Hippocampal formation (tissue), 2 donors: ENCODE results near the gene SEMA3E.
"Not testable (repeated sequence)": the region's sequence is repeated elsewhere in the genome, so short reads cannot be mapped to it uniquely, and the experiment has no call there.

Experiments used
- DNase-seq, 2 donors: peaks; one replicate each; lab custom pipeline; 2025; lab: John Stamatoyannopoulos, UW

Gene SEMA3E

DNA sequence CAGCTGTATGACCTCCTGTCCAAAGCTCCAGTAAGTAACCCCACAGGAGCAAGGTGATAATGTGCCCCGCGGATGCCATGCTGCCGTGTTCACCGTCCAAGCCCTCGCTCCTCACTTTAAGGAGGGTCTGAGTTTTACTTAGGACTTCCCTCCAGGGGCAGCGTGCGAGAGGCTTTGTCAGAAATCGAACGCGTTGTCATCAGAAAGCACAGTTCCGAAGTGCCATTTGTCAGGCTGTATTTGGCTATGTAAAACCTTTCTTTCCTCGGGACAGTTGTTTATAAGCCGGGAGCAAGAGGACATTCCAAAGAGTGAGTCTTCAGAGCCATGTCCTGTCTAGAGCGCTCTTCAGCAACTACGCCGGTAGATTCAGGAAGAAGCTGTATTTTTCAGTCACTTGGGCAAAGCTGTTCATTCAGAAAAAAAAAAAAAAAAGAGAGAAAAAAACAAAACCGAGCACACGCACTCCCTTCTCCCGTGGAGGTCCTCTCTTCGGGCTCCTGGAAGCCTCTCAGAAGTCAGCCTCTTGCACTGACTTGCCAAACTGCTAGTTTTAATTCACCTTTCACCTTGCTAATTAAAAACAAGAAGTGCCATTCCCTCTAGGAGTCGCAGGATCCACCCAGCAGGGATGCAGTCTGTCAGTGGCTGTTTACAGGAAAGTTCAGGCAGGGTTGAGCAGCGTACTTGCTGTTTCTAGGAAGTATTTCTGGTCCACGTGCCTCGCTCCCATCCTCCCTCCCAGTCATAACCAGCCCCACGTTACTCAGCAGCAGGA, at the start of gene SEMA3E:
SEMA3E (minus strand) TSS at position 676 of the 778 bp plus-strand sequence.
- no peak for DNase-seq

DNA sequence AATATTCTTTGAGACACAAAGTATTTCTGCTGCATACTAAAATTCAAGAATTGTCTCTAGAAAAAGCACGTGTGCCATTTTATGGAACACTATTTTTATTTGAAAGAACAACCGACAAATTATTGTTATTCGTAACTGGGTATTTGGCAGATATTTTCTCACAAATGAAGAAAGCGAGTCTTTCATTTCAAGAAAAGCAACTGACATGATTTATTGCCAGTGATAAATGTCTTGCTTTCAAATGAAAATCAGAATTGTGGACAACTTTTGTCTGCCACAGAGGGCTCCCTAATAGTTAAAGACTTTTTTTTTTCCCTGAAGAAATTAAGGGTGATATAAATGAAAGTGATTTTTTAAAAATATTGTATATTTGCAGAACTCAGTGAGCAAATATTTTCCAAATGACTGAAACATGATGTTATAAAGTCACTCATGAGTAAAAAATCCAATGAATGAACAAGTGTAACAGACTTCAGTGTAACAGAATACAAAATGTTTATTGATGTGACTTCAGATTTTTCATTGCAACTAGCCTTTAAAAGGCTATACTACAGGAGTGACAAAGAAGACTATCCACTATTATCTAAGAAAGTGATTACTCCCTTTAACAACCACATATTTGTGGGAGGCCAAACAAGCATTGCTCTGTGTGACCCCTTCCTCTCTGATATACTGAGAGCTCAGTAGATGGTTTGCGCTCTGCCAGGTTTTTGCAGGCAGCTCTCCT, 49.0 kb upstream of the SEMA3E start:
- DNase-seq = no peak

DNA sequence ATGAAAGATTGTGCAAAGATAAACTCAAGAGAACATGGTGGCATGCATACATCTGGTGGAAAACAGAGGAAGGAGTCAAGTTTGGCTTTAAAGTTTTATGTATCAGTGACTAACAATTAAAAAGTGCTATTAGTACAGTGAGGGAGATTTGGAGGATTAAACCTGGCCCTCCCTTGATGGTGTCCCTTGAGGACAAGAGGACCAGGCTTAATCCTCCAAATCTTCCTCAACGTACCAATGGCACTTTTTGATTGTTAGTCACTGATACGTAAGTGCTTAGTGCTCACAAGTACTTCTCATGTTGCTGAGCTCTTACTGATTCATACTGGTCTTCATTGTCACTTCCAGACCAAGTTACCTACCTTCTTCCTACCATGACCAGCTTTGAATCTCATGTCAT, 47.2 kb upstream of the SEMA3E start:
- DNase-seq = no peak

DNA sequence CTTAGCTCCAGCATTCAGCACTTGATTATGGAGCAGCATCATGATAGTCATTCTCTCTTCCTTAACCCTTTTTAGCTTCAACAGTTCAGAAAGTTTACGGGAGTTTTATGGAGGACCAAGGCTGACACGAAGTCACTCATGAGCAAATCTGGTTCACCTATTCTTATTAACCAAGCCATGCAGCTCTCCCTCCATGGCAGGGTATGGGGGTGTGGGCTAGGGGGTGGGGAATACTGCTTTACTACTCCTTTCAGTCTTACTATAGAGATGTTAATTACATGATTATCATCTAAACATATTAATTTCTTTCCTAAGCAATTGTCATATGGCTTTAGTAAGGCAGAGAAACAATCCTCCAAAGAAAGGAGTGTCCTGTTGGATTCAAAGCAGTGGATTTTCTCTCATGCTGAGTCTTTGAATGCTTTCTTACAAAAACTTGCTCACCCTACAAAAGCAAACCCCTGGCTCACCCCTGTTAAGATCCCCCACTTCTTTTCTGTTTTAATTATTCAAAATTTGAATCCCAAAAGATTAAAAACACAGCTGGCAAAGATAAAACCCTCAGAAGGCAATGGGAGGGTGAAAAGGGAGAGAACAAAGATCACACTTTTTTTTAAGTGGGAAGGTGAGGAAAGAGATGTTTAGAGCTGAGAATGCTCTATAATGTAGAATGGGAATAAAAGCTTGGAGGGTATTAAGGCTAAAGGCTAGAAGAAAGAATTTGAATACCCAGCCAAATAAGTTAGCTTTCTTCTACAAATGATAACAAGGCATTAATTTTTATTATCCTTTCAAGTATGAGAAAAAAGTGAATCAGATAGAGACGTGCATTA, 46.4 kb upstream of the SEMA3E start:
- no peak for DNase-seq

DNA sequence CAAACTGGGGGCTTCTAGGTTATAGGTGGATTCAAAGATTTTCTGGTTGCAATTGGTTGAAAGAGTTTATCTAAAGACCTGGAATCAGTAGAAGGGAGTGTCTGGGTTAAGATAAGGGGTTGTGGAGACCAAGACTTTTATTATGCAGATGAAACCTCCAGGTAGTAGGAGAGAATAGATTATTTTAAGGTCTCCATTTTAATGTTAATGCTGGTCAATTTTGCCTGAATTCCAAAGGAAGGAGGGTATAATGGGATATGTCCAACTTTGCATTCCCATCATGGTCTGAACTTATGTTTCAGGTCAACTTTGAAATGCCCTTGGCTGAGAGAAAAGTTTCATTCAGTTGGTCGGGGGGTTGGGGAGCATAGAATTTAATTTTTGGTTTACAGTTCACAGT, 44.3 kb upstream of the SEMA3E start:
- DNase-seq = no peak

DNA sequence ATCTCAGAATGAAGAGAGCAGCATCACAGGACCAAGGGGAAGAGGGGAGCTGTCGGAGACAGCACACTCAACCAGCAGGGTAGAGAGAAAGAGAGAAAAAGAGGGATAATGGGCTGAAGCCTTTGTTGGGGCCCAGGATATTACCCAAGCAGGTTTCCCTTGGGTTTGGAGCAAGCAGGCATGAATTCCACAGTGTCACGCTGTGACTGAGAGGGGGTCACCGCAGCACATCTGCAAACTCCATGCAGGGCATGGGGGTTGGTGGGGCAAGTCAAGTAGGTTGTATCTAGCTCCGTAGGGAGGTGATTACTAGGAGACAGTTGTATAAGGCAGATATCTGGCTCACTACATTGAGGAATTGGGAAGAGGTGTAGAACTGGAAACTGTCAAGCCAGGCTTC, 42.2 kb upstream of the SEMA3E start:
- DNase-seq = no peak

DNA sequence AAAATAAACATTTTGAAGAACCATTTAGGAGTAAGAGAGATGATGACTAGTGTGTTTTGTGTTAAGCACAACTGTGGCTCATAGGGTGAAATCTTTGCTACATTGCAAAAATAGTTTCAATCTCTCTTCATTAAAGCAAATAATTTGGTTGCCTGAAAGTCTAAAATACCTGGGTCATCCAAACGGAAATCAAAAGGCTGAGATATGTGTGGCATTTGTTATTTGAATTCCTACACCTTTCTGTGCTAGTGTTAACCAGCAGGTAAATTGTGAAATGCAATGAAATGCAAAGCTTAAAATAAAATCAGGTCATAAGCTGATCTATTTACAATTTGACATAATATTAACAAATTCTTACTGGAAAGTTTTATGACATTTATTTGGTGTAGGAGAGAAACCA, 40.9 kb upstream of the SEMA3E start:
- no peak for DNase-seq

DNA sequence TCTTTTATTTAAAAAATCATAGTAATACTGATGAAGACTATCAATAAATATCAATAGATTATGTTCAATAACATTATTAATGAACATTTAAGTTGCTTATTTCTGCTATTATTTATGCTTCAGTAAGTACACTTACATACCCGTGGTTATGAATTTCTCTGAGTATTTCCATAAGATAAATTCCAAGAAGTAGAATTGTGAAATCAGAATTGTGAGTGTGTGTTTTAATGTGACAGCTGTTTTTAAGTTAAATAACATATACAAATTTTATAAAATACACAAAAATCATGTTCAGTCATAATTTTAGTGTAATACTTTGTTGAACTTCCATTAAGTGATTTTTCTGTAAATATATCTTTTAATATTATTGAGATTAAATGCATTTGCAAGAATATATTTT, 37.5 kb upstream of the SEMA3E start:
- no peak for DNase-seq

DNA sequence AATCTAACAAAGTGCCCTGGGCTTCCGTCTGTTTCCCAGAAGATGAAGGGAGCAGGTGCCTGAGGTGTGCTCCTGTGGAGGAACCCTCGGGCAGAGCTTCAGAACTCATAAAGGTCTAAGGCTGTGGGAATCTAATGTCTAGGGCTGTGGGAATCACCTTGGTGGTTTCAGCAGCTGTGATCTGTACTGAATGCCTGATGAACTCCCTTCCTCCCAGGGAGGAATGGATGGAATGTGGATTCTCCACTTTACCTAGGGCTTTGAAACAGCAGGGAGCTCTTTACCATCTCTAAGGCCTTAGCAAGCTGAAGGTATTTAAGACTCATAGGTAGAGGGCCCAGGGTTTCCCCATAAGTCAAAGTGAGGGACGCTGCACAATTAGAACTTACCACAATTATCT, 36.0 kb upstream of the SEMA3E start:
- no peak for DNase-seq

DNA sequence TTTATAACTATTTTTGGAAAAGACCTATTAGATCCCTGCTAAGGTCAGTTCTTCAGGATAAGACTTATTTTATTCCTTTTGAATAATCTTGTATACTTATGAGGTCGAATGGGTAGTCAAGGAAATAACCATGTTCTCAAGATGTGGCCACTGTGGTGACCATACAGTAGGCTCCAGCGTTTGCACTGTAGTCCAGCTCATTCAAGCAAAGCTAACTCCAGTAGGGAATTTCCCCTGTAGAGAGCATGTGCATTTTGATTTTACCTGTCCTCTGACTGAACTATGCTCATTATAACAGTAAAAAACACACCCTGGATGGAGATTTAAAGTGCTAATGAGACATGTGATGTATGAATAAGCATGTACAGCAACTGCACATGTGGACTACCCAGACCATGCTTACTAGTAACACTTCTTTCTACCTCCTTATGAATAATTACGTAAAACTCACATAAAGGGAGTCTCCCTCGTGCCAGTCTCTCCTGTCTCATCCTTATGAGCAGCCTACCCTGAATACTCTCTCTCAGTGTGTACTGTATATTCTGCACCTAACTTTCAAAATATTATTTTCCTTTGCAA, 32.4 kb upstream of the SEMA3E start:
- no peak for DNase-seq

DNA sequence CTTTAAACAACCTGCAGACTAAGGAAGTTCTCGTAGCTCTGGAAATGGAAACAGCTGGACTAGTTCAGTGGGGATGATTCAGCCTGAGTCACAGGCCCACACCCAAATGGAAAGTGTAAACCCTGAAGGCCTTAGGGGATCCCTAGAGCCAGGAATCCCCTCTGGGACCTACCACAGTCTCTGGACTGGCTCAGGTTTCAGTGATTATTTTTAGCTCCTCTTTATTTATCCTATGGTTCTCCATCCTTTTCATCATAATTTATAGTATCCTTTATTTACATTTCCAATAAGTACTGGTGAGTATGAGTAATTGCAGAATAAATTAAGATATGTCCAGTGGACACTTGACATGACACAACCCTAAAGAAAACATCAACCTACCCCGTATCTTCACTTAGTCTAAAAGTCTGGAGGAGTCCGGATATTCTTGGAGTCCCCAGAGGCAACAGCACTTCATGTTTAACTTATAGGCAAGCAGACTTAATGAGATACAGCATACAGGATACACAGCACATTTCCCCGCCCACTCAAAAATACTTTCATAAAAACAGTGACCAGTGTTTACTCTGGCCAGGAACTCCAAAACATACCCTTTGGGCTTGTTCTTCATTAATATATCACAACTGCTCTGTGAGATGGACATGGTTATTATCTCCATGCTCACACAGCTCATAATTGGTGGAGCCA, 28.4 kb upstream of the SEMA3E start:
- DNase-seq = no peak

DNA sequence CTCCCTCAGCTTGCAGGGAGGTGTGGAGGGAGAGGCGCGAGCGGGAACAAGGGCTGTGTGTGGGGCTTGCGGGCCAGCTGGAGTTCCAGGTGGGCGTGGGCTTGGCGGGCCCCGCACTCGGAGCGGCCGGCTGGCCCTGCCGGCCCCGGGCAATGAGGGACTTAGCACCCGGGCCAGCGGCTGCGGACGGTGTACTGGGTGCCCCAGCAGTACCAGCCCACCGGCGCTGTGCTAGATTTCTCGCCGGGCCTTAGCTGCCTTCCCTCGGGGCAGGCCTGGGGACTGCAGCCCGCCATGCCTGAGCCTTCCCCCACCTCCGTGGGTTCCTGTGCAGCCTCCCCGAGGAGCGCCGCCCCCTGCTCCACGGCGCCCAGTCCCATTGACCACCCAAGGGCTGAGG, 24.4 kb upstream of the SEMA3E start:
- not testable (repeated sequence) for DNase-seq

DNA sequence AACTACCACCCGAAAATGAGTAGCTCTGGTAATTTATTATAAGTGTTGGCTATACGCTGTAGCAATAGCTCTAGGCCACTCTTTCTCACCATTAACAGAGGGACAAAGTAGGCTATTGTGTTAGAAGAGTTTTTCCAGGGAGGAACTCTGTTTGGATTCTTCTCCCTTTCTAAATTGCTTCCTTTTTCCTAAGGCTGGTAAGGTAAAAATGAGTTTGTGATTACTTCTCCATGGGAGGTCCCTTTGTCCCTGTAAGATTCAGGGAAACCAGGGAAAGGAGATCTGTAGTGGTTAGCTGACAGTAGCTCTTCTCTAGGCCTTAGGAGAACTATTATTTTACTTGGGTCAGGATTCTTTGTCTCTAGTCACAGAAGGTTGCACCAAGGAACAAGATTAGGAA, 23.2 kb upstream of the SEMA3E start:
- no peak for DNase-seq

DNA sequence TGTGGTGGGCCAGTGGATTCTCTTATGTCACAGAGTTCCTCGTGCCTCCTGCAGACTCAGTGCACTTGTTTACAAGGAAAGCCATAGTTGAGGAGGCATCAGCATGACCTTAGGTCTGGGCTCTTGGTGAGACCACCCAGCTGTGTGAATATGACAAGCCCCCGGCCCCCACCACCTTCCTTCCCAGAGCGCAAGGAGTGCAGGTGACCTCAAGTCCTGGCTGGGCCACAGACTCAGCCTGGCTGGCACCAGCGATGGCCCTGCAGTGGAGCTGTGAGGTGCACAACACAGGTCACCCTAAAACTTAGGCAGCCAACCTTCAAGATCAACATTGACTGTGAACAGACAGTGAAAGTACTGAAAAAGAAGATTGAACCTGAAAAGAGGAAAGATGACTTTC, 14.2 kb upstream of the SEMA3E start:
- DNase-seq = no peak

DNA sequence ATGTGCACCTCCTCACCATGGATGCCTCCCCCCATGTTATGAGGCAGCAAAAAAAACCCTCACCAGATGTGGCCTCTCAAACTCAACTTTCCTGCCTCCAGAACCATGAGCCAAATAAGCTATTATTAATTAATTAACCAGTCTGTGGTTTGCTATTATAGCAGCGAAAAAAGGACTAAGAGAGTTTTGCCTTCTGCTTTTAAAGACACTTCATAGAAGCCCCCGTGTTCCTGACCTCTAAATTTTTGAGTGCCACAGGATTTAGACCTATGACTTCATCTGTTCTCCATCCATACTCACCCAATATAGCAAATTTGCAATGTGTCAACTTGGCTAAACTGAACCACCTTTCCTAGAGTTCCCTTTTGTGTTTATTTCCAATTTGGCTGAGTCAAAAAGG, 9.2 kb upstream of the SEMA3E start:
- no peak for DNase-seq

DNA sequence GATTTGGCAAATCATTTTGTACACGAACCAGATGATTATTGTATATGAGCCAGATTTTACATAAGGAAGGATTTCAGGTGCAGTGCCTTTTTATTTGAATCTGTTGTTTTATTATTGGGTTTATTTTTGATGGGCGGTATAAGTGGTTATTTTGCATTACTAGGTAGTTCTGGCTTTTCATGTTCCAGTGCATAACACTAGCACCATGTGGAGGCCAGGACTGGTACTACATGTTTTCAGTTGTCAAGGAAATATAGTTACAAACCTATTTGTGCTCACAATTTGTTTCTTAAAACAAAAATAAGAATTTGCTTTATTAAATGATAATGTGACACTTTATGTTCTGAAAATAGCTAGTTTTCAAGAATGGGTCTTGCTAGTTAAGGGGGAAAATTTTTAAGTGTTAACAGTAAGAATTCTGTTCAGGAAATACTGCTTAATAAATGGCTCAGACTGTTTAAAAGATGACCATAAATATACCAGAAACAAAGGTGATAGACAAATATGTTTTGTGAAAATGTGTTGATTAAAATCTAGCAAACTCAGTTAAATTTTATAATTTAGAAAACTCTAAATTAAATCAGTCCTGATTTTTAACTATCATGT, 7.1 kb upstream of the SEMA3E start:
- peak in 1 of 2 donors; percentile 60 for DNase-seq

DNA sequence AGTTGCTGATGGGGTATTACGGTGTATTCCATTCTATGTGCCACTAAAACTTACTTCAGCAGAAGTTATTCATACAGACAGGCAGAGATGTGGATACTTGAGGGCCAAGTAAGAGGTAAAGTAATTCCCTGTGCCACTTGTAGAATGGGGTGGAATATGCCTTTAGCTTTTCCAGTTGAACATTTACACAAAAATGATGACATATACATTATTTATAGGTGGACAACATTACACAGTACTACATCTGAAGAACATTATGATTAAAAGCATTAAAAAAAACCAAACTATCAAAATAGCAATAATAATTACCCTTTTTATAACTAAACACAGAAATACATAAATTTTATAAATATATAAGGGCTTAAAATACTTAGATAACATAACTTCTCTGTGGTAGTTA, 3.5 kb upstream of the SEMA3E start:
- no peak for DNase-seq

DNA sequence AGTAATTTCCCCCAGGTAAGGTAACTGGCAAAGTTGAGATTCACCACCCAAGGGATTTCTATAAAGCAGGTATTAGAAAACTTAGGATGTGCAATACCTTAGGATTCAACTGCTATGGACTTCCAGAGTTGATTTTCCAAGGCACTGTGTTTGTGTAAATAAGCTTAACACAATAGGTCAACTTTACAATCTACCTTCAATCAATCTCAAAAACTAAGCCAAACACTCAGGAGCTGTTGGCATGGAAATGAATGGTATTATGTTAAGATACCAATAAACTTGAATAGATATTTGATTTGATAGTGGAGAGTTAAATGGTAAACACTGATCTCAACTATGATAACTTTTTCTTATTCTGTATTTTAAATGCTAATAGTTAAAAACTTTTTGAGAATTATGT, 762 bp upstream of the SEMA3E start:
- no peak for DNase-seq

DNA sequence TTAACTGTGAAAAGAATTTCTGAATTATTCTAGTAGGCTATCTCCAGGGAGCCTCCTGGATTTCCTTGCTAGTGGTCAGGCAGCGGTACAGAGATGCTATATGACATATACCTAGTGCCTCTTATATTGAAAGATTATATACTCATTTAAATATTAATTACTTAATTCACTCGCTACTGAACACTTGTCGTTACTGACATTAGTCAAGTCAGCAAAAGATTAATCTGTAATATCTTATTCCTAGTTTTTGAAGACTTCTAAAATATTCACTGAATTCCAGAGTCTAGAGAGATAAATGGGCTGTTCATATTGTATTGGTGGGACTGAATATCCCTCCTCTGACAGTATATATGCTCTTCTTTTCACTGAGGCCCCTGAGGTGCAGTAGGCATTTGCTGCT, 2.9 kb downstream of the SEMA3E start:
- no peak for DNase-seq

DNA sequence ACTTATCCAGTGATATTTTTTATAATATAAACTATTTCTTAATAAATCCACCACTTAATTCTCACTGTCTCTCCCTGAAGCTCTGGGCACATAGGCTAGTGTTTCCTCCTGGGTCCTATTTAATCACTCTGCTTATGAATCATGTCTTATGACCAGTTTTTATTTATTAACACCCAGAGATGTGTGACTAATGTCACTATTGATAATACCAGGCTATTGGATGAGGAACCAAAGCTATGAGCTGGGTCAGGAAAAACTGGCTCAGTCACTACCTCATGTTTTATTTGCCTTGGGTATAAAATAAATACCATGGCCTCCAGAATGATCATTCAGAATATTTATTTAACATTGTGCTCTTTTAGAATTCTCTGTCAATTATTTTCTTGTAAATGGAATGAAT, 5.2 kb downstream of the SEMA3E start:
- DNase-seq = no peak

DNA sequence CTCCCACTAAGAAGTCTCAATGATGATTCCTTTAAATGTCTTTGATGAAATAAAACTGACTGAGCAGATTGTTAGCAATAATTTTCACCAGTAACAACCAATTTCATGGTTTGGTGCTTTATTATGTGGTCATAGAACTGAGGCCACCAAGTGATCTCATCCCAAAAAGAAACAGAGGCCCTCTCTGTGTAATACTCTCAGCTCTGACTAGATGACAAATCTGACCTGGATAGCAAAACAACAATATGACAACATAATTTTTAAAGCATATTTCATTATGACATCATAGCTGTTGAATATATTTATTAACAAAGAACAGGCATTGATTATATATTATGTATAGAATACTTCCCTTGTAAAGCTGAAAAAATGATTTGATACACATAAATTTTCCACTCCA, 5.9 kb downstream of the SEMA3E start:
- DNase-seq = no peak
